Spleen (tissue), 11 donors: Measurements from ENCODE around the gene ITPKA. TPM values are rescaled to one million over a fixed set of nuclear protein-coding genes. Genes with fewer than 3 reads are reported as not detected.
A peak's percentile ranks its signal among the peaks of the same experiment; 100 is the strongest.

ENCODE experiments used
- DNase-seq: peaks from one replicate; pipeline ENCODE4 v3.0.0-alpha.2; 2020
- H3K27ac ChIP-seq, 8 donors: fragments of 200-600 bp; sonication (generic) in 7 of 8; 1 replicate in 4 of 8; 2 replicates in 4 of 8; pipeline versions ENCODE4 v1.5.0 to v1.8.0; 2016 to 2021; ENCODE audit warnings: inconsistent platforms in 4 of 8, mild to moderate bottlenecking in 4 of 8, moderate library complexity in 1 of 8
- H3K27me3 ChIP-seq, 7 donors: fragments of 200-600 bp; sonication (generic) in 6 of 7; replicated peaks in 1 of 7; 1 replicate in 4 of 7; 2 replicates in 3 of 7; pipeline versions ENCODE4 v1.5.0 to v1.8.0; 2016 to 2021; ENCODE audit warnings: inconsistent platforms in 3 of 7, mild to moderate bottlenecking in 1 of 7
- H3K36me3 ChIP-seq, 6 donors: fragments of 200-600 bp; sonication (generic) in 5 of 6; 1 replicate in 4 of 6; 2 replicates in 2 of 6; pipeline versions ENCODE4 v1.5.0 to v1.8.0; 2016 to 2021; ENCODE audit warnings: inconsistent platforms in 2 of 6
- H3K4me1 ChIP-seq, 6 donors: fragments of 200-600 bp; sonication (generic) in 5 of 6; 1 replicate in 3 of 6; 2 replicates in 3 of 6; pipeline versions ENCODE4 v1.5.0 to v1.8.0; 2016 to 2021; ENCODE audit warnings: inconsistent platforms in 3 of 6
- H3K4me3 ChIP-seq, 8 donors: fragments of 200-600 bp; sonication (generic) in 7 of 8; 1 replicate in 4 of 8; 2 replicates in 4 of 8; pipeline versions ENCODE4 v1.5.0 to v1.8.0; 2016 to 2021; ENCODE audit warnings: inconsistent platforms in 4 of 8, mild to moderate bottlenecking in 4 of 8, moderate library complexity in 2 of 8
- H3K9me3 ChIP-seq, 8 donors: fragments of 200-600 bp; sonication (generic) in 7 of 8; 1 replicate in 4 of 8; 2 replicates in 4 of 8; pipeline versions ENCODE4 v1.5.0 to v1.8.0; 2016 to 2021; ENCODE audit warnings: inconsistent platforms in 4 of 8
- POLR2A ChIP-seq, 3 donors: fragments of 450-650 bp; IDR thresholded peaks; one replicate each; pipeline ENCODE4 v1.5.1; 2017; ENCODE audit warnings: antibody characterized with exemption in 3 of 3, mild to moderate bottlenecking in 1 of 3
- POLR2AphosphoS5 ChIP-seq, 3 donors: sonication (generic); formaldehyde crosslinking; IDR thresholded peaks; one replicate each; pipeline ENCODE4 v1.5.1; 2017; ENCODE audit warnings: antibody characterized with exemption in 3 of 3
- WGBS, 5 donors: extraction: QIAGEN DNeasy Blood & Tissue Kit in 3 of 5; methylation state at CpG; one replicate each; pipeline versions ENCODE4 v1.1.5 to v1.1.7; 2013 to 2018; 5-methylcytosine and 5-hydroxymethylcytosine counted together
- intact Hi-C: fragments of 100-400 bp; cut with DNase I; formaldehyde crosslinking; loops from one replicate; pipeline ENCODE4 v1.15.0; 2023; ENCODE audit warnings: low total_unique reads
- polyA plus RNA-seq, 3 donors: library from polyadenylated mRNA; stranded (reverse); fragments of 200-250 nt; gene quantifications; one replicate each; pipeline ENCODE4 v1.2.1, GENCODE V29; 2013
- total RNA-seq, 7 donors: library from RNA; depleted of rRNA in 3 of 7; stranded (reverse); fragments of >200 nt in 3 of 7; fragmentation: NEBNext Ultra II Directional in 4 of 7; extraction: Animal tissue kit (Norgen Biotek cat#: 25700) in 4 of 7; gene quantifications; one replicate each; pipeline versions ENCODE4 v1.1.0 to v1.2.1, GENCODE V29; 2016 to 2021
- TF ChIP-seq, protein P1 (sequence below), 11 experiments: fragments of 200-600 bp in 7 of 11; fragments of 450-650 bp in 4 of 11; sonication (generic) in 4 of 11; IDR thresholded peaks in 8 of 11; conservative IDR thresholded peaks in 3 of 11; 1 replicate in 7 of 11; 2 replicates in 4 of 11; pipeline versions ENCODE4 v1.4.0 to v1.8.0; 2016 to 2021; ENCODE audit warnings: antibody characterized with exemption in 11 of 11, inconsistent platforms in 4 of 11, mild to moderate bottlenecking in 1 of 11
- donor health status: healthy with polysubstance abuse.
- donor health status: DM: no; HTN: no; CAD: no; lungs with moderate emphysema.
- donor health status: DM: no; HTN: no; CAD: no.
- donor health status: Bipolar disorder and iron deficiency.
- donor health status: healthy.
- donor health status: DM: no; HTN: no; CAD: no.
- donor health status: DM: yes; HTN: yes; CAD: no.

Gene ITPKA
- total and polyA plus RNA-seq, 10 donors: 0.09 to 0.51 (median 0.19) TPM; not detected in 4

DNA sequence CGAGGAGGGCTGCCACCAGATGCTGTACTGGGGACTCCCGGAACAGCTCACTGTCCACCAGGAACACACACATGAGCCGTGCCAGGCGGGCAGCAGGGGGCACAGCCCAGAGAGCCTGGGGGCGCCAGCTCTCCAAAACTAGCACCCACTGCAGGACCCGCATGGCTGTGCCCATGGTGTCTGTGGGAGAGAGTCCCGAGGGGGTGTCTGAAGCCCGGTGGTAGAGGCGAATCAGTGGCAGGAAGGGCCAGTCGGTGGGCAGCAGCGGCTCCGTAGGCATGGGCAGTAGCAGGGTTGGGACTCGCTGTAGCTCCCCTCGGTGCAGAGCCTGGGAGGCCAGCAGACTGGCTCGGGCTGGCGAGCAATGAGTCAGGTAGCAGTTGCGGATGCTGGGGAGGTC is 27.0 kb downstream of the ITPKA start:
- no peak for DNase-seq
- 96 to 98% (median 96%) methylated on average over 16 to 17 of the region's 17 CpGs for WGBS, 5 donors
- intact Hi-C loops: no loop called here

GRCh38 chr15:41521614-41522013 is 27.9 kb downstream of the ITPKA start:
- TF ChIP-seq, protein P1, sequence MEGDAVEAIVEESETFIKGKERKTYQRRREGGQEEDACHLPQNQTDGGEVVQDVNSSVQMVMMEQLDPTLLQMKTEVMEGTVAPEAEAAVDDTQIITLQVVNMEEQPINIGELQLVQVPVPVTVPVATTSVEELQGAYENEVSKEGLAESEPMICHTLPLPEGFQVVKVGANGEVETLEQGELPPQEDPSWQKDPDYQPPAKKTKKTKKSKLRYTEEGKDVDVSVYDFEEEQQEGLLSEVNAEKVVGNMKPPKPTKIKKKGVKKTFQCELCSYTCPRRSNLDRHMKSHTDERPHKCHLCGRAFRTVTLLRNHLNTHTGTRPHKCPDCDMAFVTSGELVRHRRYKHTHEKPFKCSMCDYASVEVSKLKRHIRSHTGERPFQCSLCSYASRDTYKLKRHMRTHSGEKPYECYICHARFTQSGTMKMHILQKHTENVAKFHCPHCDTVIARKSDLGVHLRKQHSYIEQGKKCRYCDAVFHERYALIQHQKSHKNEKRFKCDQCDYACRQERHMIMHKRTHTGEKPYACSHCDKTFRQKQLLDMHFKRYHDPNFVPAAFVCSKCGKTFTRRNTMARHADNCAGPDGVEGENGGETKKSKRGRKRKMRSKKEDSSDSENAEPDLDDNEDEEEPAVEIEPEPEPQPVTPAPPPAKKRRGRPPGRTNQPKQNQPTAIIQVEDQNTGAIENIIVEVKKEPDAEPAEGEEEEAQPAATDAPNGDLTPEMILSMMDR (IDR thresholded peaks at IDR 0.05 in 8 of 11, conservative IDR thresholded peaks at IDR 0.05 in 3 of 11): no peak
- TF ChIP-seq POLR2AphosphoS5 (IDR thresholded peaks at IDR 0.05): peak; percentile 64 to 80 (median 73)
- TF ChIP-seq POLR2A (IDR thresholded peaks at IDR 0.05): no peak
- no peaks in the 10 kb centered on the region for H3K9me3 ChIP-seq
- 73 to 83% (median 80%) methylated on average over 7 to 9 of the region's 9 CpGs for WGBS, 5 donors
- no peak overlapping the region for H3K4me3 ChIP-seq
- peaks cover 0 to 78% (median 21%) of the 10 kb centered on the region in 6 donors for H3K36me3 ChIP-seq
- peak overlapping the region in 1 of 8 donors; percentile 33 for H3K27ac ChIP-seq
- H3K4me1 ChIP-seq: peaks cover 0 to 16% (median 2%) of the 10 kb centered on the region in 6 donors
- intact Hi-C loops: no loop called here
- H3K27me3 ChIP-seq: no peaks in the 10 kb centered on the region
- peak; percentile 81 for DNase-seq

More for the DNA sequence above, 27.0 kb downstream of the ITPKA start:
- H3K27ac ChIP-seq: no peak overlapping the region
- H3K4me1 ChIP-seq: peaks cover 0 to 16% (median 2%) of the 10 kb centered on the region in 6 donors
- H3K27me3 ChIP-seq: no peaks in the 10 kb centered on the region
- no peak overlapping the region for H3K4me3 ChIP-seq
- peaks cover 0 to 70% (median 12%) of the 10 kb centered on the region in 6 donors for H3K36me3 ChIP-seq
- no peaks in the 10 kb centered on the region for H3K9me3 ChIP-seq
- TF ChIP-seq POLR2AphosphoS5 (IDR thresholded peaks at IDR 0.05): no peak
- no peak for TF ChIP-seq POLR2A (IDR thresholded peaks at IDR 0.05)
- TF ChIP-seq, protein P1 (IDR thresholded peaks at IDR 0.05 in 8 of 11, conservative IDR thresholded peaks at IDR 0.05 in 3 of 11): no peak

- no peaks in the 10 kb centered on the region for H3K27me3 ChIP-seq
- WGBS, 5 donors: 93 to 100% (median 96%) methylated on average over 1 to 5 of the region's 5 CpGs
- peaks cover 0 to 79% (median 32%) of the 10 kb centered on the region in 6 donors for H3K36me3 ChIP-seq
- no peaks in the 10 kb centered on the region for H3K9me3 ChIP-seq
- peaks cover 0 to 16% (median 2%) of the 10 kb centered on the region in 6 donors for H3K4me1 ChIP-seq
- intact Hi-C loops: no loop called here
- TF ChIP-seq, protein P1 (IDR thresholded peaks at IDR 0.05 in 8 of 11, conservative IDR thresholded peaks at IDR 0.05 in 3 of 11): no peak
- no peak for TF ChIP-seq POLR2A (IDR thresholded peaks at IDR 0.05)
- no peak for TF ChIP-seq POLR2AphosphoS5 (IDR thresholded peaks at IDR 0.05)
- DNase-seq: no peak
- H3K4me3 ChIP-seq: no peak overlapping the region
- no peak overlapping the region for H3K27ac ChIP-seq
Observed at GRCh38 chr15:41523097-41523496, 29.4 kb downstream of the ITPKA start.

GRCh38 chr15:41530363-41530956 is 36.8 kb downstream of the ITPKA start:
- Histone ChIP-seq H3K4me3 (no peak overlapping the region), H3K4me1 (peaks cover 0 to 12% (median 7%) of the 10 kb centered on the region in 6 donors), H3K27ac (peak overlapping the region in 2 of 8 donors; percentile 15 to 45), H3K36me3 (peaks cover 0 to 99% (median 71%) of the 10 kb centered on the region in 6 donors), H3K27me3 (no peaks in the 10 kb centered on the region), H3K9me3 (no peaks in the 10 kb centered on the region)
- DNase-seq: no peak
- intact Hi-C loops: no loop called here
- WGBS, 5 donors: 51 to 66% (median 54%) methylated on average over 6 of the region's 6 CpGs
- TF ChIP-seq, protein P1 (IDR thresholded peaks at IDR 0.05 in 8 of 11, conservative IDR thresholded peaks at IDR 0.05 in 3 of 11): no peak
- no peak for TF ChIP-seq POLR2AphosphoS5 (IDR thresholded peaks at IDR 0.05)
- TF ChIP-seq POLR2A (IDR thresholded peaks at IDR 0.05): no peak
